ENCODE results near the gene AGBL4. TPM values are rescaled to one million over a fixed set of nuclear protein-coding genes. Genes with fewer than 3 reads are reported as not detected.

The AGBL4 gene
- total and polyA plus RNA-seq, 9 of the 15 experiments (the other 6 are each of a cell fraction or from before 2014, with no cell fraction given), result 0.11 TPM; not detected in 7

GRCh38 chr1:48773133-48773532 is 1250.6 kb downstream of the AGBL4 start (continued):
- no peak for TF ChIP-seq ZNF174 (CRISPR knock-in tag; IDR thresholded peaks at IDR 0.05)
- no peak for TF ChIP-seq SAFB2 (IDR thresholded peaks at IDR 0.05; ENCODE audit: borderline replicate concordance, low read depth, low read length, severe bottlenecking)
- no peak for TF ChIP-seq KDM2B (CRISPR knock-in tag; IDR thresholded peaks at IDR 0.05)
- no peak for TF ChIP-seq RB1 (IDR thresholded peaks at IDR 0.05; ENCODE audit: low read depth)
- TF ChIP-seq PHF20 (IDR thresholded peaks at IDR 0.05; ENCODE audit: partially characterized antibody), result no peak
- no peak for TF ChIP-seq ELK1 (CRISPR knock-in tag; IDR thresholded peaks at IDR 0.05)
- TF ChIP-seq HINFP (tag; conservative IDR thresholded peaks at IDR 0.05; ENCODE audit: low read depth), result no peak

- 0% methylated on average over 2 of the region's 2 CpGs for WGBS (ENCODE audit: insufficient coverage, low coverage, missing lambda C conversion rate)
- CTCF ChIA-PET (ENCODE audit: low intra/inter-chr PET ratio), result no interaction called here
Observed at GRCh38 chr1:48772211-48772610, 1251.5 kb downstream of the AGBL4 start.

More at GRCh38 chr1:48772211-48772610, 1251.5 kb downstream of the AGBL4 start:
- no peak overlapping the region for H2AFZ ChIP-seq (ENCODE audit: low read depth, low read length)
- ATAC-seq (no peak), DNase-seq (ENCODE audit: extremely low read depth in 1 of 4, low spot score in 3 of 4) (no peak), FAIRE-seq (no peak)
- in situ Hi-C loops (cut with MboI) (no loop called here), intact Hi-C loops (cut with micrococcal nuclease) (no loop called here)
- TF ChIP-seq CREBBP (IDR thresholded peaks at IDR 0.05; ENCODE audit: low read depth, low read length), result no peak
- no peak for TF ChIP-seq FOSL1 (tag; conservative IDR thresholded peaks at IDR 0.05)
- no peak overlapping the region for H3K4me3 ChIP-seq
- H4K20me1 ChIP-seq (replicated peaks; ENCODE audit: control insufficient read depth, insufficient read depth, low read length), result no peaks in the 10 kb centered on the region
- H3K27me3 ChIP-seq (ENCODE audit: control insufficient read depth in 2 of 2, insufficient read depth in 2 of 2, low read length in 2 of 2), result no peaks in the 10 kb centered on the region
- no peak overlapping the region for H3K27ac ChIP-seq (ENCODE audit: extremely low read depth, low read depth, low read length)
- POLR2A ChIA-PET, result interaction anchor here (1.1 kb wide), 1 partner anchor 29 kb away, joined by 3 read pairs; no protein-coding TSS in a partner anchor
- H3K9me3 ChIP-seq (replicated peaks; ENCODE audit: control insufficient read depth, insufficient read depth, low read depth, low read length), result no peaks in the 10 kb centered on the region
- no peaks in the 10 kb centered on the region for H3K4me1 ChIP-seq (replicated peaks in 1 of 2; ENCODE audit: control insufficient read depth in 2 of 2, insufficient read depth in 2 of 2, low read length in 2 of 2)
- H3K9me1 ChIP-seq (ENCODE audit: control insufficient read depth, insufficient read depth, low read length), result no peaks in the 10 kb centered on the region
- H3K79me2 ChIP-seq (ENCODE audit: control insufficient read depth, insufficient read depth, low read length), result no peaks in the 10 kb centered on the region
- H3K9ac ChIP-seq (ENCODE audit: insufficient read depth in 1 of 2, low read depth in 2 of 2, low read length in 2 of 2), result no peak overlapping the region
- no TSS peak for BruUV-seq (replicated peaks)
- no peak overlapping the region for H3K4me2 ChIP-seq (ENCODE audit: insufficient read depth, low read length)
- no peaks in the 10 kb centered on the region for H3K36me3 ChIP-seq (ENCODE audit: control insufficient read depth, insufficient read depth, low read length)
